ENCODE measurements around the gene TBCK.
"Not testable (repeated sequence)": the region's sequence is repeated elsewhere in the genome, so short reads cannot be mapped to it uniquely, and the experiment has no call there.

The TBCK gene

DNA sequence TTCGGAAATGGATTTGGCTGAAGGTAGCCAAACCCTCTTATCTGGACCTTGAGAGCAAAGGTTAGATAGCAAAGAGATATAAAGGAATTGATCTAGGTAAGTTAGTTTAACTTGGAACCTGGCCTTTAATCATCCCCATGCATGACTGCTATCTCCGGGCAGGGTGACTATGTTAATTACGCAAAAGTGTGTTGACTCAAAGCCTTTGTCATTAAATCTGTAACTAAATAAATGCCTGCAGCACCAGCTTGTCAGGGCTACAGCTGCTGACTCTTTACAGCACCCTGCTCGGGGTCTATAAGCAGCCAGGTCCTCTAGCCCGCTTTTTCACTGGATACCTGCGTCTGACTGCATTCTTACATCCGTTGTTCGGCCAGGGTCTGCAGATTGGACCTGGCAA, 201.7 kb downstream of the TBCK start:
- no peak for DNase-seq (ENCODE audit: low read depth)

DNA sequence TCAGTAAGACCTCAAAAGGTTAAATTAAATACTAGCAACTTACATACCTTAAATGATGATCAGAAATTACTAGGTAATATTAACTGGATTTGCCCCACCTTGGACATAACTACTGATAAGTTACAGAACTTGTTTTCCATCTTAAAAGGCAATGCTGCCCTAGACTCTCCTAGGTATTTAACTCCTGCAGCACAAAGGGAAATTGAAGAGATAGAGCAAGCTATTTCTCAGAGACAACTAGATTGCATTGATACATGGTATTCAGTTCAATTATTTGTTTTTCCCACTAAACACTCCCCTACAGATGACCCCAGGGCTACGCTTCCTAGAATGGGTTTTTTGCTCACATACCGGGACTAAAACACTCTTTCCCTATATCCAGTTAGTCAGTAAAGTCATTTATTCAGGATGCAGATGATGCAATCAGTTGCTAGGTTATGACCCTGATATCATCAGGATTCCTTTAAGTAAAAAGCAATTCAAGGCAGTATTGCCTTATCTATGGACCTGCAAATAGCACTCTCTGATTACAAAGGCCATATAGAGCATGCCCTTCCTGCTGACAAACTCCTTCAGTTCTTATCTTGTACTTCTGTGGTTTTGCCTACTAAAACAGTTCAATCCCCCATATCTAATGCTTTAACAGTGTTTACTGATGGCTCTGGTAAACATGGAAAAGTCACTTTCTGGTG, 204.1 kb downstream of the TBCK start:
- not testable (repeated sequence) for DNase-seq (ENCODE audit: low read depth)

DNA sequence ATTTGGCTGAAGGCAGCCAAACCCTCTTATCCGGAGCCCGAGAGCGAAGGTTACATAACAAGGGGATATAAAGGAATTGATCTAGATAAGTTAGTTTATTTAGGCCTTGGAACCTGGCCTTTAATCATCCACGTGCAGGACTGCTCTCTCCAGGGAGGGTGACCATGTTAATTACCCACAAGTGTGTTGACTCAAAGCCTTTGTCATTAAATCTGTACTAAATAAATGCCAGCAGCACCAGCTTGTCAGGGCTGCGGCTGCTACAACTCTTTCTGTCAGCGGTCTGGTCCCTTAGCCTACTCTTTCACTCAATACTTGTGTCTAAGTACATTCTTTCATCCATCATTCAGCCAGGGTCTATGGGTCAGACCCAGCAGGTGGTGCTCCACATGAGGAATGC, 206.1 kb downstream of the TBCK start:
- no peak for DNase-seq (ENCODE audit: low read depth)

DNA sequence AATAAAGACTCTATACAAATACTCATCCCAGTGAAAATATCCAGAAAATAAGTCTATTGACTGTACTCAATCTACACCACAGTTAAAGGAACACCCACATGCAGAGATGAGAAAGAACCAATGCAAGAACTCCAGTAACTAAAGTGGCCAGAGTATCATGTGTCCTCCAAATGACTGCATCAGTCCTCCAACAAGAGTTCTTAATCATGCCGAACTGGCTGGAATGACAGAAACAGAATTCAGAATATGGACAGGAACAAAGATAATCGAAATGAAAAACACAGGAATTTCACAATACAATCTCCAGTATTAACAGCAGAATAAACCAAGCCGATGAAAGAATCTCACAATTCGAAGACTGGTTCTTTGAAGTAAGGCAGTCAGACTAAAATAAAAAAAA, 210.3 kb downstream of the TBCK start:
- DNase-seq (ENCODE audit: low read depth), result no peak

DNA sequence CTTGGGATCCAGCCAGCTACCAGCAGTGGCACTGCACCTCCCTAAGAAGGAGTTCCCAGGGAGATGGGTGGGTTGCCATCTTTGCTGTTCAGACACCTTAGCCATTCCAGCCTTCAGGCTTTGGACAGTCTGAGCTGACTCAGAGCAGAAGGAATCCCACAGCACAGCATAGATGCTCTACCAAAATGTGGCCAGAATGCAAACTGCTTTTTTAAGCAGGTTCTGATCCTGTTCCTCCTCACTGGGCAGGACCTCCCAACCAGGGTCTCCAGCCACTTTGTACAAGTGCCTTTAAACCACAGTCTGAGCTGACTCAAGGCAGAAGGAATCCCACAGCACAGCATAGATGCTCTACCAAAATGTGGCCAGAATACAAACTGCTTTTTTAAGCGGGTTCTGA, 211.7 kb downstream of the TBCK start:
- no peak for DNase-seq (ENCODE audit: low read depth)

DNA sequence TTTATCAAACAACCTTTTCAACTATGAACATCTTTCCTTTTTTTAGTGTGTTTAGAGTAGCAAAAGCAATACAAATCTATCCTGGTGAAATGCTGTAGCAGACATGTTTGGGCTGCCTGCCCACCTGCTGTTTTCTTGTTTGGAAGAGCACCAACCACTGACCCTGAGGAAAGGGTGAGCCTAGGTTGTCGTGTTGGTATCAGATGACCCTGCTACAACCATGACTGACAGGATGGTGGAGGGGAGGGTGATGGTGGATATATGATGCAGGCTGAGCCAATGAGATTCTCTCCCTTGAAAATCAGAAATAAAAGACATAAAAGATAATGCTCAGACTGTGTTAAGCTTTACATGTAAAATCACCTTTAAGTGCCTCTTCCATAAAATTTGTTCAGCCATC, 219.6 kb downstream of the TBCK start:
- DNase-seq (ENCODE audit: low read depth), result no peak

DNA sequence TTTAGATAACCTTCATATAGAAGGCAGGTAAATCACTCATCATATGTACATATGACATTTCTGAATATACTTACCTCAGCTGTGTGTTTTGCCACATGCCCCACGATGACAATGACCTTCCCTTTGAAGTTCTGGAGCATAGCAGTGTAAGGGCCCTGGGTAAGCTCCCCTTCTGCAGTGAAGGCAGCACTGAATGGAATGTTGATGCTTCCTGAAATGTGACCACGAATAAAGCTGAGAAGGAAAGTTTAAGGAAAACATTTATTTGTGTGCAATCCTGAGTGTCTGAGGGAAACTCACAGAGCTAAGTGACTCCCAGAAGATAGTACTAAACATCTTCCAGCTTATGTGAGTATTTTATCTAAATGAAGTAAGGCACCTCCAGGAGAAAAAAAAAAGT, 220.6 kb downstream of the TBCK start:
- no peak for DNase-seq (ENCODE audit: low read depth)

DNA sequence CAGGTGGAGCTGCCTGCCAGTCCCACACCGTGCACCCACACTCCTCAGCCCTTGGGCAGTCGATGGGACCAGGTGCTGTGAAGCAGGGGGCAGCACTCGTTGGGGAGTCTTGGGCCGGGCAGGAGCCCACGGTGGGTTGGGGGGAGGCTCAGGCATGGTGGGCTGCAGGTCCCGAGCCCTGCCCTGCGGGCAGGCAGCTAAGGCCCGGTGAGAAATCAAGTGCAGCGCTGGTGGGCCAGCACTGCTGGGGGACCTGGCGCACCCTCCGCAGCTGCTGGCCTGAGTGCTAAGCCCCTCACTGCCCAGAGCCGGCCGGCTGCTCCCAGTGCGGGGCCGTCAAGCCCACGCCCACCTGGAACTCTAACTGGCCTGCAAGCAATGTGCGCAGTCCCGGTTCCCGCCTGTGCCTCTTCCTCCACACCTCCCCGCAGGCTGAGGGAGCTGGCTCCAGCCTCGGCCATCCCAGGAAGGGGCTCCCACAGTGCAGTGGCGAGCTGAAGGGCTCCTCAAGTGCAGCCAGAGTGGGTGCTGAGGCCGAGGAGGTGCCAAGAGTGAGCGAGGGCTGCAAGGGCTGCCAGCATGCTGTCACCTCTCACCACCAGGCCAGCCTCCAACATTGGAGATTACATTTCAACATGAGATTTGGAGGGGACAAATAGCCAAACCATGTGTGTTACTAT, 223.5 kb downstream of the TBCK start:
- DNase-seq (ENCODE audit: low read depth), result no peak

DNA sequence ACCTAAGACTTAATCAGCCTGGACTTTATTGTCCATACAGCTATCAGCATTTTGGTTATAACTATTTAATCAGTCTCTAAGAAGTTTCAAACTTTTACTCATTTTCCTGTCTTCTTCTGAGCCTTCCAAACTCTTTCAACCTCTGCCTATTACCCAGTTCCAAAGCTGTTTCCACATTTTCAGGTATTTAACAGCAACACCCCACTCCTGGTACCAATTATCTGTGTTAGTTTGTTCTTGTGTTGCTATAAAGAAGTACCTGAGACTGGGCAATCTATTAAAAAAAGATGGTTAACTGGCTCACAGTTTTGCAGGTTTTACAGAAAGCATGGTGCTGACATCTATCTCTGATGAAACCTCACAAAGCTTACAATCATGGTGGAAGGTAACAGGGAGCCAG, 225.2 kb downstream of the TBCK start:
- no peak for DNase-seq (ENCODE audit: low read depth)

DNA sequence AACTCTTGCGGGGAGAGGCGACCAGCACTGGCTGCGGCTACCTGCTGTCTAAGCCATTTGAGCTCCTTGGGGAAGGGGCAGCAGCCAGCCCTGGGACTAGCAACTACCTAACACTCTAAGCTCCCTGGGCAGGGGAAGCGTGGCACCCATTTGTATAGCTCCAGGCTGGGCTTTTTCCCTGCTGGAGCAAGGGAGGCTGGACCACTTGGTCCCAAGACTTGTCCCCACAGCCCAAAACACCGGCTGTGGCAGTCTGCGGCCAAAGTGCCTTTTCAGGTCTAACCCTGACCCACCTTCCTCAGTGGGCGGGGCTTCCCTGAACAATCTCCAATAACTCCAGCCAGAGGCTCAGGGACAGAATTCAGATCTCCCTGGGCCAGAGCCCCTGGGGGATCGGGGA, 232.9 kb downstream of the TBCK start:
- DNase-seq (ENCODE audit: low read depth), result no peak

DNA sequence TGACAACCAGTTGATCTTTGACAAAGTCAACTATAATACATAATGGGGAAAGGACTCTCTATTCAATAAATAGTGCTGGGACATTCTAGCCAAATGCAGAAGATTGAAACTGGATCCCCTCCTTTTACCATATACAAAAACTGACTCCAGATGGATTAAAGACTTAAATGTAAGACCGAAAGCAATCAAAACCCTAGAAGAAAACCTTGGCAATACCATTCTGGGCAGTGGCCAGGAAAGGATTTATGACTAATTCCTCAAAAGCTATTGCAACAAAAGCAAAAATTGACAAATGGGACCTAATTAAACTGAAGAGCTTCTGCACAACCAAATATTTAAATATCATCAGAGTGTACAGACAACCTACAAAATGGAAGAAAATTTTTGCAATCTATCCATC, 235.6 kb downstream of the TBCK start:
- no peak for DNase-seq (ENCODE audit: low read depth)

DNA sequence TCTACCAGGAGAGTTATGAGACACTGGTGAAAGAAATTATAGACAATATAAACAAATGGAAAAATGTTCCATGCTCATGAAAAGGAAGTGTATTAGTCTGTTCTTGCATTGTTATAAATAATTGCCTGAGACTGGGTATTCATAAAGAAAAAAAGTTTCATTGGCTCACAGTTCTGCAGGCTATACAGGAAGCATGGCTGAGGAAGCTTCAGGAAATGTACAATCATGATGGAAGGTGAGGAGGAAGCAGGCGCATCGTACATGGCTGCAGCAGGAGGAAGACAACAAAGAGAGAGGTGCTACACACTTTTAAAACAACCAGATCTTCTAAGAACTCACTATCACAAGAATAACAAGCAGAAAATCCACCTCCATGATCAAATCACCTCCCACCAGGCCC, 236.4 kb downstream of the TBCK start:
- no peak for DNase-seq (ENCODE audit: low read depth)

DNA sequence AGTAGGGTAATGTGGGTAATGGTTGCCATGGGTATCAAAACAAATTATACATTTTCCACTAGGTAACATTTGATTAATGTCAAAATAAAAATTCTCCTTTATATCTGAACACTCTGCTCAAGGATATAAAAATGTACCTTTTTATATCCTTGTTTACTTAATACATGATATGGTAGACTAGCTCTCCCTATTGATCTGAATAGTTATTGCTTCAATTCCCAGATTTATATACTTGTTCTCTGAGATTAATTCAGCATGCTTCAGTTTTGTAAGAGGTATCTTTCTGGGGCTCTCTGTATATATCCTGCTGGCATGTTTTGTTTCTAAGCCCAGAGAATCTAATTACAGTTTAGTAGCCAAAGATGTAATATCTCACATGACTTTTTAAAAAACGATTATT, 251.0 kb downstream of the TBCK start:
- no peak for DNase-seq (ENCODE audit: low read depth)

DNA sequence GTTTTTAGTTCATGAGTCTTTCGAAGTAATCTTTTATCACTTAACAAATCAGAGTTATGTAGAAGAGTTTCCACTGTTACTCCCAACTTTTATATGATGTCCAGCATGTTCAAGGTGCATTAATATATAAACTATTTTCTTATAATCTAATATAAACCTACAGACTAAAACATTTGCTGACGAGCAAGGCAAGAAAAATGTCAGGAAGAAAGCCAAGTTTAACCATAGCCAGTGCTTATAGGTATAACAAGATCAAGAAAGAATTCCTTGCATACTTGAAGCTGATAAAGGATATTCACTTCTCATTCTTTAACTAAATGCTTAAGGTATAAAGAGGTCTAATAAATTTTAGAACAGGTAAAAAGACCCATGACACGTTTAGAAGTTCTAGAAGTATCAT, 253.0 kb downstream of the TBCK start:
- DNase-seq (ENCODE audit: low read depth), result no peak

DNA sequence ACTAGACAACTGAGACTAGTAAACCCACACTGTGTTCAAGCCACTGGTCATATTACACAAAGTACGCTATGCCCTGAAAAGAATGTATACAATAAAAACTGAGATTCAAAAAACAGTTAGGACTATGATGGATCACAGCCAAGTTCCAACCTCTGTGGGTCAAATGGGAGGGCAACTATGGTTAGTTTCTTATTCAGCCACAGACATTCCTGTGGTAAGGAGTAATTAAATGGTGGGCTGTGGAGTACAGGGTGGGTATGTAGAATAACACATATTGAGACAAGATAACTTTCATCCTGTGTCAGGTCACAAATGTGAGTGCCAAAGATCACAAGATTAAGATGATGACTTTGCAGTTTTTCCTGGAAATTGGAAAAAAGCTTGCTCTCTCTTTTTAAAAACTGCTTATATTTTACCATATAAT, 253.5 kb downstream of the TBCK start:
- DNase-seq (ENCODE audit: low read depth), result no peak

DNA sequence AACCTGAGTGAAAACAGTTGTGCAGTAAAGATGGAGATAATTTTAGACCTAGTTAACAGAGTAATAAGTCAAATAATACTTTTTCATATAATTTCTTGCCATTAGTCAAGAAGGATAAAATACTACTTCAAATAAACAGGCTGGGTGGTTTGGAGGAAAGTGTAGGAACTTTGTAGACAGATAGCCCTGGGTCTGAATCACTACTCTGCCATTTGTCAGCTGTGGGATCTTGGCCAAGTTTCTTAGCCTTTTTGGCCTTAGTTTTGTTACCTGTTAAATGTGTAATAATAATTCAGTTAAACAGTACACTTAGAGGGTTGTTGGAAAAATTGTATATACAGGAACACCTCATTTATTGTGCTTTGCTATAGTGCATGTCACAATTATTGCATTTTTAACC, 257.1 kb downstream of the TBCK start:
- DNase-seq (ENCODE audit: low read depth), result no peak

DNA sequence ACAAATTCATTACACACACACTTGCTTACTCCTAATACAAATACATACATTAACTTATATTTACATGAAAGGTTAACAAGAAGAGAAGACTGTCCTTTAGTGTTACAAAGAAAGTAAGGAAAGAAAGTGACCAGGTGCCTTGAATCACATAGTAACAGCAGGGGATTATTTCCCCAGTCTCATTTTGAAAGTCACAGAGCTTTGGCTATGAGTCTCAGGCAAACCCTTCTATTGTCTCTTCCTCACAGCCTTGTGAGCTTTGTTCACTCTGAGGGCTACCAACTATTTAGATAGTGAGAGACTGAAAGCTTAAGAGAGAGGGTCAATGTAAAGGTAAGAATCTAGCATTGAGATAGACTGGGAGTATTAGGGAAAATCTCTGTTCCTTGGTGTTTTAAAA, 259.1 kb downstream of the TBCK start:
- DNase-seq (ENCODE audit: low read depth), result no peak

DNA sequence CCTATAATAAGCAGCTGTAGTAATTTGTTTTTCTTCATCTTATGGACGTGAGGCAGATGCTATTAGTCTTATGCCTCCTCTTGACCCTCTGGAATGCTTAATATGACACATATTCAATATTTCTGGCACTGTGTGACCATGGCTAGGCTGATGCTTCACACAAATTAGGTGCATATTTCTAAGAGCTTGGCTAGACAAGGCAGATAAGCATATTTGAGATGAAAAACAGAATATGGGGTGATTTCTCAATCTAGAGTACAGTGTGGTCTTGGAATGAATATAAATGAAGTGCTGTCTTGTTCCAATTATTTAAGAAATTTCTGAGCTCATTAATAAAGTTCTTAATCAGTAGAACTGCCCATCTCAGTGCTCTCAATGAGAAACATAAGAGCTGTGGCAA, 264.5 kb downstream of the TBCK start:
- DNase-seq (ENCODE audit: low read depth), result no peak

DNA sequence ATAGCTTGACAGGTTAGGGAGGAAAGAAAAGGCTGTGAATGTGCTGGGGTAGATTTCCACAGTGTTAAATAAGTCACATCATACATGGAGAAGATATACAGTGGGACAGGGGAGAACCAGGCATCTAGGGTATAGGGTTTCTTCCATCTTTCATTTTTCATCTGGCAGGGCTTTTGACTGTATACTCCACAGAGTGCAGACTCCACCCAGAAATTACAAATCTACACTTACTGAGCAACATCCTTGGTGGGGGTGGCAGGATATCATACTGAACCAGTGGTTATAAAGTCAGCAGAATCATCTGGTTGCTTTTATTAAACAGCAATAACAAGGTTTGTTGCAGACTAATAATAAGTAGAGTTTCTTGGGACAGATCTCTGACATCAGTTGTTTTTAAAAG, 266.5 kb downstream of the TBCK start:
- no peak for DNase-seq (ENCODE audit: low read depth)

DNA sequence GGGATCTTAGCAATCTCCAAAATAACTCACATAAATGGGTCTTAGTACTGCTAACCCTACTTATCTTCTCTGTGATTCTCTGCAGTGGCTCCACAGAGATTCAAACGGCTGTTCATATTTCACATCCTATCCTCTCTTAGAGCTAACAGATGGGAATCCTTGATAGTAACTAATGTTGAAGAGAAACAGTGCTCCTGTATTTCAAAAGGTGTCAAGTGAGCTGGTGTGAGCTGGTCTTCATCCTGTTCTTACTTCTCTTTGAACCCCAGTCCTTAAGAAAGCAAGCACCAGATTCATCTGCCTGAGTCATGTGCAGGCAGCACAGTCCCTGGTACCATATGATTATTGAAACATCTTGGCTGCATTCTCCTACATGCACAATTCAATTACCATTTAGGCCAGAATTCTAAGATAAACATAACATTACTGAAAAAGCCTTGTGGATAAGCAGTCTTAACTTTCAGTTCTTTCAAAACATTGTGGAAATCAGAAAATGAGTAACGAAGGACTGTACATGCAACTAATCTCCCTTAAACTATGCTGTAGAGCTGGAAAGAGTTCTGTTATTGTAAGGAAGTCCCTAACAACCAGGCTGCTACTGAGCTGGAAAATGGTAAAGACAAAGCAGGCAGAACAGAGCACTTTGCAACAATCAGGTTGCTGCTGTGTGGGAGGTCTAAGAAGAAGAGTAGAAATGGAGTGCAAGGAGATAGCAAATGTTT, 267.6 kb downstream of the TBCK start:
- peak; percentile 68 for DNase-seq (ENCODE audit: low read depth)

DNA sequence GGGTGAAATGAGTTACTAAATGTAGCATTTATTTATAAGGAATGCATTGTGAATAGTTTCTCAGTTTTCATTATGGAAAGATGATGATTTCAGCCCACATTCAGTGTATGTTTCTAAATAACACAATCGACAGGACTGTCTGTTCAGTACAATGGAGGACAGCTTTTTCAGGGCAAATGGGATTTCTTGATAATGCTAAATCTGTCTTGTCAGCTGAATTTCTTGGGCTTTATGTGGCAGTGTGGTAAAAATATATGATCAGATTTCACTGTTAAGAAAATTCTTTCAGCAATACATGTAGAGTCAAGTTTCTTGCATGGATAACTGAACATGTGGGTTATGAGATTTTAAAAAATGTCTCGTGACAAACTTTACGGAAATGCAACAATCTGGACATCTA, 269.9 kb downstream of the TBCK start:
- no peak for DNase-seq (ENCODE audit: low read depth)

DNA sequence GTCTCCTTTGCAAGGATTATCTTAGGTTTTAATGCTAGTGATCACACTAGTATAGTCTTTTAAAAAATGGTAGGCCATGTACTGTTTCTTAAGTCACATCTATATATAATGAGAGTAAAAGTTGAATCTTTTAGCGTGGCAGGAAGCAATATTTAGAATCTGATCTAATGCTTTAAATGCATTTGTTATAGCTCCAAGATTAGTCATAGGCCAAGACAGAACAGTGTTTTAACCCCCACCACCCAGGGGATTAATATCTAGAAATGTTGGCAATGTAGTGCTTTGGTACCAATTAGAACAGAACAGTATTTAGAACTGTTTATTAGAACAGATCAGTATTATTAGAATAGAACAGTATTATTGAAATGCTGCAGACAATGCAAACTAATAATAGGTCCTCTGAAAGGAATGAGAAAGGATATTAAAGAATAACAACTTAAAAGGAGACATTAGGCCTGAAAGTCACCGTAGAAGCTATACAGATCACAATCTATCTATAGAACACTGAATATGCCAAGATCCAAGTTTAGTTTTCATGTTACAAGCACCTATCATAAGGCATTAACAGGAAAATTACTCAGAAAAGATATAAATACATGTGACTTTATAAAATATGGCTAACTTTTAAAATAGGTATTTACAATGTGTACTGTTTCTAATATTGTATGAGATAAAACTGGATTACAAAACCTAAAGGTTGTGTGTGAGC, 274.6 kb downstream of the TBCK start:
- no peak for DNase-seq (ENCODE audit: low read depth)

DNA sequence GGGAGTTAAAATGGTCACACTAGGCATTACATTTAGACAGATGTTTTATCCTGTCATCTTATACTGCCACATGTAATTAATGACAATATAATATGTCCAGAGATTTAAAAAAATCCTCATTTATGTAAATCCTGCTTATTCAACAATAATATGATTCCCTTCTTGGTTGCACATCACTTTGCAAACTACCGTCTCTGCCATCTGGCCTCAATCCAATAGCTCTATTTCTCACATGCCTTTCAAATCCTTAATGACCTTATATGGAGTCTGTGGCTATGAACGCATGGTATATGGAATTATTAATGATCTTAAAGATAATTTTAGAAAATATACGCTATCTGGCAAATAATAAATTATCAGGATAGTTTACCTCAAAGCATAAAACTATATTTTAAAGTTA, 276.2 kb downstream of the TBCK start:
- DNase-seq (ENCODE audit: low read depth), result no peak
